DMS53 treated with DMSO at 0.1 percent for 48 hours (cell line): Measurements from ENCODE around the gene PTGES3.
"Not testable (repeated sequence)": the region's sequence is repeated elsewhere in the genome, so short reads cannot be mapped to it uniquely, and the experiment has no call there.

Source experiments
- DNase-seq: peaks from one replicate; lab custom pipeline; 2025; ENCODE audit not compliant: unreplicated experiment; lab: John Stamatoyannopoulos, UW

PTGES3 gene

GRCh38 chr12:56709759-56710376, 21.8 kb upstream of the PTGES3 start:
- no peak for DNase-seq

GRCh38 chr12:56704522-56704921, 16.4 kb upstream of the PTGES3 start:
- DNase-seq = not testable (repeated sequence)

- no peak for DNase-seq
These were observed 11.1 kb upstream of the PTGES3 start for GRCh38 chr12:56699020-56699661.

GRCh38 chr12:56695327-56696101, 7.4 kb upstream of the PTGES3 start:
- no peak for DNase-seq

- no peak for DNase-seq
These were observed 6.1 kb upstream of the PTGES3 start for GRCh38 chr12:56694161-56694560.

GRCh38 chr12:56688846-56689109, 694 bp upstream of the PTGES3 start:
- DNase-seq = no peak

- DNase-seq = peak; percentile 25
These were observed 608 bp downstream of the PTGES3 start for GRCh38 chr12:56687223-56688128.

- DNase-seq = no peak
These were observed 3.2 kb downstream of the PTGES3 start for GRCh38 chr12:56684745-56685359.

GRCh38 chr12:56682323-56682722, 5.8 kb downstream of the PTGES3 start:
- no peak for DNase-seq

GRCh38 chr12:56679883-56680575, 8.1 kb downstream of the PTGES3 start:
- no peak for DNase-seq

- no peak for DNase-seq
These were observed 9.2 kb downstream of the PTGES3 start for GRCh38 chr12:56678852-56679251.

- DNase-seq = no peak
These were observed 10.4 kb downstream of the PTGES3 start for GRCh38 chr12:56677680-56678079.

- DNase-seq = no peak
These were observed 11.1 kb downstream of the PTGES3 start for GRCh38 chr12:56676851-56677580.

GRCh38 chr12:56671608-56672007, 16.5 kb downstream of the PTGES3 start:
- DNase-seq = no peak

- no peak for DNase-seq
These were observed 17.2 kb downstream of the PTGES3 start for GRCh38 chr12:56670836-56671235.

- no peak for DNase-seq
These were observed 20.0 kb downstream of the PTGES3 start for GRCh38 chr12:56668197-56668457.

- no peak for DNase-seq
These were observed 26.0 kb downstream of the PTGES3 start for GRCh38 chr12:56661979-56662638.

- no peak for DNase-seq
These were observed 26.5 kb downstream of the PTGES3 start for GRCh38 chr12:56661560-56661959.

GRCh38 chr12:56658921-56659320, 29.2 kb downstream of the PTGES3 start:
- no peak for DNase-seq
